ENCODE results near the gene HELQ. TPM values are rescaled to one million over a fixed set of nuclear protein-coding genes. Genes with fewer than 3 reads are reported as not detected.
A peak's percentile ranks its signal among the peaks of the same experiment; 100 is the strongest.

Gene HELQ
- total and polyA plus RNA-seq, 2 of the 13 experiments (the other 11 are each of a cell fraction or from before 2014, with no cell fraction given) = 6.6 to 10.8 TPM

GRCh38 chr4:83362492-83363329, 92.9 kb downstream of the HELQ start (continued):
- peak; percentile 75 for TF ChIP-seq HNF4A (CRISPR knock-in tag; IDR thresholded peaks at IDR 0.05)
- no peak for TF ChIP-seq CENPX (CRISPR knock-in tag; IDR thresholded peaks at IDR 0.05)
- no peak for TF ChIP-seq PHF5A (CRISPR knock-in tag; IDR thresholded peaks at IDR 0.05; ENCODE audit: low read depth, unreplicated experiment)
- TF ChIP-seq ATF4 (CRISPR knock-in tag; IDR thresholded peaks at IDR 0.05) = no peak
- 0 out of 2 replicates have a peak, but pooled peaks have one; percentile 53 for TF ChIP-seq MEIS2 (CRISPR knock-in tag; IDR thresholded peaks at IDR 0.05)
- TF ChIP-seq, protein P1, sequence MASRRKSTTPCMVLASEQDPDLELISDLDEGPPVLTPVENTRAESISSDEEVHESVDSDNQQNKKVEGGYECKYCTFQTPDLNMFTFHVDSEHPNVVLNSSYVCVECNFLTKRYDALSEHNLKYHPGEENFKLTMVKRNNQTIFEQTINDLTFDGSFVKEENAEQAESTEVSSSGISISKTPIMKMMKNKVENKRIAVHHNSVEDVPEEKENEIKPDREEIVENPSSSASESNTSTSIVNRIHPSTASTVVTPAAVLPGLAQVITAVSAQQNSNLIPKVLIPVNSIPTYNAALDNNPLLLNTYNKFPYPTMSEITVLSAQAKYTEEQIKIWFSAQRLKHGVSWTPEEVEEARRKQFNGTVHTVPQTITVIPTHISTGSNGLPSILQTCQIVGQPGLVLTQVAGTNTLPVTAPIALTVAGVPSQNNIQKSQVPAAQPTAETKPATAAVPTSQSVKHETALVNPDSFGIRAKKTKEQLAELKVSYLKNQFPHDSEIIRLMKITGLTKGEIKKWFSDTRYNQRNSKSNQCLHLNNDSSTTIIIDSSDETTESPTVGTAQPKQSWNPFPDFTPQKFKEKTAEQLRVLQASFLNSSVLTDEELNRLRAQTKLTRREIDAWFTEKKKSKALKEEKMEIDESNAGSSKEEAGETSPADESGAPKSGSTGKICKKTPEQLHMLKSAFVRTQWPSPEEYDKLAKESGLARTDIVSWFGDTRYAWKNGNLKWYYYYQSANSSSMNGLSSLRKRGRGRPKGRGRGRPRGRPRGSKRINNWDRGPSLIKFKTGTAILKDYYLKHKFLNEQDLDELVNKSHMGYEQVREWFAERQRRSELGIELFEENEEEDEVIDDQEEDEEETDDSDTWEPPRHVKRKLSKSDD (CRISPR knock-in tag; IDR thresholded peaks at IDR 0.05; ENCODE audit: low read depth) = no peak
- TF ChIP-seq ZNF331 (CRISPR knock-in tag; IDR thresholded peaks at IDR 0.05) = peak; percentile 47; the same call in 1 of the 2 replicates
- TF ChIP-seq NR2F2 (IDR thresholded peaks at IDR 0.05; ENCODE audit: borderline replicate concordance, low read depth) = 0 out of 2 replicates have a peak, but pooled peaks have one; percentile 17
- peak; percentile 32; the same call in 1 of the 2 replicates for TF ChIP-seq TCF7L2 (IDR thresholded peaks at IDR 0.05; ENCODE audit: low read depth, low read length)
- 0 out of 2 replicates have a peak, but pooled peaks have one; percentile 18 for TF ChIP-seq SIX4 (CRISPR knock-in tag; IDR thresholded peaks at IDR 0.05)
- peak in 1 of 2 experiments; percentile 75; a peak in 2 of 4 replicates for TF ChIP-seq POLR2A (IDR thresholded peaks at IDR 0.05; ENCODE audit: insufficient read depth in 1 of 2, low read depth in 2 of 2, low read length in 2 of 2)
- no peak for TF ChIP-seq NAIF1 (CRISPR knock-in tag; IDR thresholded peaks at IDR 0.05; ENCODE audit: borderline replicate concordance)
- 0 out of 2 replicates have a peak, but pooled peaks have one; percentile 29 for TF ChIP-seq ONECUT2 (CRISPR knock-in tag; IDR thresholded peaks at IDR 0.05)
- no peak for TF ChIP-seq CHD2 (IDR thresholded peaks at IDR 0.05; ENCODE audit: low read depth, low read length)
- peak; percentile 53 for TF ChIP-seq STAG1 (CRISPR knock-in tag; IDR thresholded peaks at IDR 0.05)
- 0 out of 2 replicates have a peak, but pooled peaks have one; percentile 13 for TF ChIP-seq CBX5 (CRISPR knock-in tag; IDR thresholded peaks at IDR 0.05; ENCODE audit: borderline replicate concordance)
- no peak for TF ChIP-seq ZNF607 (CRISPR knock-in tag; IDR thresholded peaks at IDR 0.05; ENCODE audit: borderline replicate concordance)
- TF ChIP-seq KMT2B (CRISPR knock-in tag; IDR thresholded peaks at IDR 0.05) = no peak
- peak; percentile 23; the same call in 1 of the 2 replicates for TF ChIP-seq ELF3 (CRISPR knock-in tag; IDR thresholded peaks at IDR 0.05)
- TF ChIP-seq EP300 (IDR thresholded peaks at IDR 0.05; ENCODE audit: low read depth in 2 of 2, low read length in 2 of 2) = peak in 1 of 2 experiments; percentile 73; a peak in 2 of 4 replicates
- TF ChIP-seq EP300 (CRISPR knock-in tag; IDR thresholded peaks at IDR 0.05; ENCODE audit: borderline replicate concordance) = peak; percentile 39; the same call in 1 of the 2 replicates
- no peak for TF ChIP-seq ZNF616 (CRISPR knock-in tag; IDR thresholded peaks at IDR 0.05; ENCODE audit: low read depth)
- TF ChIP-seq, protein P2, sequence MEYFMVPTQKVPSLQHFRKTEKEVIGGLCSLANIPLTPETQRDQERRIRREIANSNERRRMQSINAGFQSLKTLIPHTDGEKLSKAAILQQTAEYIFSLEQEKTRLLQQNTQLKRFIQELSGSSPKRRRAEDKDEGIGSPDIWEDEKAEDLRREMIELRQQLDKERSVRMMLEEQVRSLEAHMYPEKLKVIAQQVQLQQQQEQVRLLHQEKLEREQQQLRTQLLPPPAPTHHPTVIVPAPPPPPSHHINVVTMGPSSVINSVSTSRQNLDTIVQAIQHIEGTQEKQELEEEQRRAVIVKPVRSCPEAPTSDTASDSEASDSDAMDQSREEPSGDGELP (IDR thresholded peaks at IDR 0.05; ENCODE audit: borderline replicate concordance, low read depth) = no peak; the same call in 1 of the 2 replicates
- 0 out of 2 replicates have a peak, but pooled peaks have one; percentile 74 for TF ChIP-seq TBX2 (CRISPR knock-in tag; IDR thresholded peaks at IDR 0.05; ENCODE audit: borderline replicate concordance)
- TF ChIP-seq ZNF136 (CRISPR knock-in tag; IDR thresholded peaks at IDR 0.05; ENCODE audit: low read depth) = no peak
- TF ChIP-seq ATF1 (CRISPR knock-in tag; IDR thresholded peaks at IDR 0.05) = 0 out of 2 replicates have a peak, but pooled peaks have one; percentile 14
- no peak for TF ChIP-seq ZSCAN30 (CRISPR knock-in tag; IDR thresholded peaks at IDR 0.05)
